NCI-H1092 treated with DMSO at 0.1 percent for 48 hours (cell line): ENCODE measurements around the gene SIX3.

Experiments used
- DNase-seq: peaks from one replicate; lab custom pipeline; 2025; lab: John Stamatoyannopoulos, UW

The SIX3 gene

DNA sequence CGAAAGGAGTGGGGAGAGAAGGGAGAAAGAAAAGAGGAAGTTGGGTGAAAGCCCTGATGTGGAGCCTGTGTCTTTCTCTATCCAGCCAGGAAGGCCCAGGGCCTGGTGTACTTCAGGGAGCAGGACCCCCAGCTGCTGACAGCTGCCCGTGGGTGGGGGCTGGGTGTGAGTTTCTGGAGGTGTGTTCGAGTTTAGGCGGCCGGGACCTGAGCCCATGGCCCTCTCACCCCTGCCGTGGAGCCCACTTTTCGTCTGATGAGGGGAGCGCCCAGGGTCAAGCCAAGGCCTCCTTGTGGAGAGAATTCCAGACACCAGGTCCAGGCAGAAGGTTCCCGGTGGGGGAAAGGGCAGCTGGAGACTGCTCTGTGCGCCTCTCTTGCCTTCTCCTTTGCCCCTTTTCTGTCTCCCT, 2.2 kb downstream of the SIX3 start:
- DNase-seq = no peak

DNA sequence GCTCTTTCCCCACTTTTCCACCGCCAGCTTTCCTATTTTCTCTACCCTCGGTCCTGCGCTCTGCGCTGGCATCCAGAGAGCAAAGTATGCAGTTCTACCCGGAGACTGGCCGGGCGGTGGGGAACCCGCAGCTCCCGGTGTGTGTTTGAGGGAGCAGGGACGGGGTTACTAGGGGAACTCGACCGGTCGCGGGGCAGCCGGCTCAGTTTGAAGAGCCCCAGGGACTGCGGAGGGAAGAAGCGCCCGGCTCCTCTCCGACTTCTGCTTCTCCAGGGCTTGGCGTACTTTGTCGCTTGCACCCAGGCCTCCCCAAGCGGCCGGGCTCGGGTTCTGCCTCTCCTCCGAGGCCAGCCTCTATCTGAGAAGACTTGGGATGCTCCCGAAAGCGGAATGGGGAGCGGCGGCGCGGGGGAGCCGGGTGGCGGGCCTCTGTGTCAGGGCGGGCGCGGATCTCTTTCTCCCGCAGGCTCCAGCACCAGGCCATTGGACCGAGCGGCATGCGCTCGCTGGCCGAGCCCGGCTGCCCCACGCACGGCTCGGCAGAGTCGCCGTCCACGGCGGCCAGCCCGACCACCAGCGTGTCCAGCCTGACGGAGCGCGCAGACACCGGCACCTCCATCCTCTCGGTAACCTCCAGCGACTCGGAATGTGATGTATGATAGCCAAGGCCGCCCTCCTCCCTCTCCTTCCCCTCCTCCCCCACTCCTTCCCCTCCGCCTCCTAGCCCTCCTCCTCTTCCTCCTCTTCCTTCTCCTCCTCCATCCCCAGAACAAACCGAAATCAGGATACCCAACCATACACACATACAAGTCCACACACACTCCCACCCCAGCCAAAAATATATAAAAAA, 2.8 kb downstream of the SIX3 start:
- DNase-seq = no peak

DNA sequence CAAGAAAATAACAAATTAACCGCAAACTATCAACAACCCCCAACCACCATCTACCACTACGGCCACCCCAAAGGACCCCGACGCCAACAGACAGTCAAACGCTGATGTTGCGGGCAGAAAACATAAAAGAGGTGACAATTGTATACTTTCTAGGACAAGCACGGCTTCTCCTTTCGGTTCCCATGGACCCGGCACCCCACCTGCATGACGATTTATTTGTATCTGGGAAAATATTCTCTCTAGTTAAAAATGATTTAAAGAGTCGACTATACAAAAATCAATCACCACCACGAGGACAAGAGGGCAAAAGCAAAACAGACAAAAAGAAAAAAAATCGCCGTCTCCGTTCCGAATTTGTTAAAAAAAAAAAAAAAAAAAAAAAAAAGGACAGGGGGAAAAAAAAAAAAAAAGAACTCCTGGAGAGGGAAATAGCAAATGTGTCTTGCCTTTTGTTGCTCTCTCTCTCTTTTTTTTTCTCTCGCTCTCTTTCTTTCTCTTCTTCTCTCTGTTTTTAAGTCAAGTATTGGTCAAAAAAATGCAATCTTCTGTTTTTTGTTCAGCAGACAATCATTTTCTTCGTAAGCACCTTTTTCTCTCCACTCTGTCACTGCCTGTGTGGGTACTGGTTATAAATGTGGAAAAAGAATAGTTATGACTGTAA, 3.6 kb downstream of the SIX3 start:
- no peak for DNase-seq

DNA sequence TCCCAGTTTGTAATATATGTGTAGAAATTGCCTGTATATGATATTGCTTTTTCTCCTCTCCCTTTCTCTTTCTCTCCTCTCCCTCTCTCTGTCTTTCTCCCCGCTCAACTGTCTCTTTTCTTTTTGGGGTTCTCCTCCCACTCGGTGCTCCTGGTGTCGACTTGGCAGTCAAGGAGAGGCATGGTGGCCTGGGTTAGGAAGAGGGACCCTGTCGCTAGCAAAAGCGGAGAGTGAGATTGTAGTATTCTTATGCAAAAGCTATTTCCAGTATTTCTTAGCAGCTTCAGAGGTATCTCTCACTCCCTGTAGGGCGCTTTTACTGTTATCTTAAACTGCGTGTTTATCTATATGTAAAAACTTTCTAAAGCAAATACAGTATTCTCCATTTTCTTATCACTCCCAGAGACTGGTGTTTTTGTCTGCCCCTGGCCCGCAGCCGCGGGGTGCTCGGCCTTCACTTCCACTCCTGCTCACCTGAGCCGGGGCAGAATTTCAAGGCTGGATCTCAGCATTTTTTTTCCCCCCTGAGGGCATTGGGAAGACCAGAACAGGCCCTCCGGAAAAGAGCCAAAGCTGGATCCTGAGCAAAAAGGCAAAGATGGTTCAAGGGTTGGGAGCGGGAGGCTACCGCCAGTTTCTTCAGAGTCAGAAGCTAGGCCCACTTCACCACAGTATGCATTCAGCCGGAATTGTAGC, 4.3 kb downstream of the SIX3 start:
- DNase-seq = no peak

DNA sequence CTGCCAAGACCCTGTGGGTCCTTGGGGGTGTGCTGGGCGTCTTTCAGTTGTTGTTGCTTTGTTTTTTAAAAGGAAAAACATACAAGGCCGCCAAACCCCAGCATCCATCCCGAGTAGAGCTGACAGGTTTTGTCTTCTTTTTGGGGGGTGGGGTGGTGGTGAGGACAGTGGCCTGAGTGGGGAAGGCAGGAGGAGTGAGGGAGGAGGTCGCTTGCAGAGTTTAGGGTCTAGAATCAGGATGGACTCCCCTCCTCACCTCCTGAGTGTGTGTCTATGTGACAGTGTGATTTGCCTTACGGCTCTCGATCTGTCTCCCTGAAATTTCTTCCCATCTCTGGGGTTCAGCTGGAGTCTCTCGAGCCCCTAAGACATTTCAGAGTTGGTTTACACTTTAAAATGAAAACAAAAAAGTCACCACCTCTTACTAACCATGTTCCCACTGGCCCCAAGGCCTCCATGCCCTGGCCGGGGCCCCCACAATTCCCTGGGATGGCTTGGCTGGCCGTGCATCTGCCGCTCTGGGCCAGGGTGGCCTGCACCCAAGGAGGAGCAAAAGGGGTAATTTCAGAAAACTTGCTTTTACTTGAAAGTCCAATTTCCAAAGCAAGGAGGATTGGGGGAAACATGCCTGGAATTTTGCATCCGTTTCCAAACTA, 5.0 kb downstream of the SIX3 start:
- no peak for DNase-seq

DNA sequence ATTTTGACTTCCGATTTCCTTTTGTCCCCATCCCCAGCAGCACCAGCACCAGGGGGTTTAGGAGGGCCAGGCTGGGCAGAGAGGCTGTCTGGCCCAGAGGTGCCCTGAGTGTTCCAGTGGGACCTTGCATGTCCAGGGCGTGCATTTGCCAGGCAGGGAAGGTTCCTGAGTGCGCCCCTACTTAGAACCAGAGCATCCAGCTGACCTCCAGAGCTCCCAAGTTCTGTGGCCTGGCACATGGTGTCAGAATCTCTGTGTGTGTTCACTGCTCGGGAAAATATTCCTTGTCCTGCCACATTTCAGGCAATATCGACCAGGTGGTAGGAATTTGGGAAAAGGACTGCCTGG, 5.5 kb downstream of the SIX3 start:
- no peak for DNase-seq

DNA sequence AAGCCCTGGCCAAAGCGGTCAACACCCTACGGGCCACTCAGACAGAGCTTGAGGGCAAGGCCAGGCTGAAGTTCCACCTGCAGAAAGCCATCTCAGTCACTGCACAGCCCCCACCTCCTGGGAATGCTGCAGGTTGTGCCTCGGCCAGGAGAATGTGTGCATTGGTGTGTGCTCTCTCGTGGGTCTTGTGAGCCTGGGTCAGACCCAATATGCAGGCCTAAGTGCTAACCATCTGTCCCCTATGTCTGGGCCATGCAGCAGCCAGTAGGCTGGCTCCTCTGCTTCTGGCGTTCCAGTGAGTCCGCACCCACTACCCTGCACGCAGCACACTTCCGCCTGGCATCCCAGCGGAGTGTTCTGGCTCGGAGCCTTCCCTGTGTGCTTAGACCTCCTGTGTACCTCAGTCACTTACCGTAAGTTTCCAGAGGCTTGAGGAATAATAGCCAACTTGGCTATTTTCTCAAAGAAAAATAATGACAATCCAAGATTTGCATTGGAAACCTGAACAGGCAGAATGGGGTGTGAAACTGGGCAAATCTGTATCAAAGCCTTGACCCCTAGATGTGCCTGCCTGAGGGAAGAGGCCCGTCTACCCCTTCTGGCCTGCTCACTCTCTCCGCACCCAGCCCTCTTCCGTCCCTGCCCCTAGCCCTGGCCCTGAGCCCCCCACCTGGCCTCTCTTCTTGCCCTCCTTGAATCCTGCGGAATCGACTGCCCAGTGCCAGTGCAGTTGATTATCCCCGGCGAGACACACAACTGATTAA, 7.2 kb downstream of the SIX3 start:
- DNase-seq = no peak

DNA sequence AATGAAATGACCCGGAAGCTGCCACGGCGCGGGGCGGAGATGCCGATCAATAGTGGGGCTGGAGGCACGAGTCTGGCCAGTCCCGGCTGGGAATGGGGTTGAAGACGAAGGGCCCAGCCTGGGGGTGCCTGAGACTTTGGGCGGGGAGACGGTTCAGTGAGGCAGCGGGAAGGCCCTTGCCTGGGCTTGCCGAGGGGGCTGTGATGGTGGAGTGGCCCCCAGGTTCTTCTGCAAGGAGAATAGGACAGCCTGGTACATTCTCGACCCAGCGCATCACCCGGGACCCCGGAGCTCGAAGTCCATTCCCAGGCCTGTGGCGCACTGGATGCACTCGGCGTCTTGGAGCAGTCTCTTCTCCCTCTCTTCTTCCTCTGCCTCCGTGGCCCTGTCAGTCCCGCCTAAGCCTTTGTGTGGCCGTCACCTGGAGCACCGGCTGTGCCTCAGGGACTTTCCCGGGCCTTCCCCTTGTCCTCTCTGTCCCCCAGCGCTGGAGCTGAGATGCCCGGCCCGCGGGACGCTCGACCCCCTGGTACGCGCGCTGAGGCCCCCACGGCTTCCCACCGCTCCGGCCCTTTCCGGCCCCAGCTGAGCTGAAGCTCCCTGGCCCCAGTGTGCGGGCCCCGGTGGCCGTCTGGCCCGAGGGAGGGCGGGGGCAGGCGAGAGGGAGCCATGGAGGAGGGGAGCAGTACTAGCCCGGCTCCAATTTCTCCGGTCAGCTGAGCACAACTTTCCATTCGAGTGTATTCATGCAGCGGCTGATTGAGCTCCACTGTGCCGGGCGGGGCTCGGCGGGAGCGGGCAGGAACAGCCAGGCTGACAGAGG, 8.0 kb downstream of the SIX3 start:
- DNase-seq = no peak

DNA sequence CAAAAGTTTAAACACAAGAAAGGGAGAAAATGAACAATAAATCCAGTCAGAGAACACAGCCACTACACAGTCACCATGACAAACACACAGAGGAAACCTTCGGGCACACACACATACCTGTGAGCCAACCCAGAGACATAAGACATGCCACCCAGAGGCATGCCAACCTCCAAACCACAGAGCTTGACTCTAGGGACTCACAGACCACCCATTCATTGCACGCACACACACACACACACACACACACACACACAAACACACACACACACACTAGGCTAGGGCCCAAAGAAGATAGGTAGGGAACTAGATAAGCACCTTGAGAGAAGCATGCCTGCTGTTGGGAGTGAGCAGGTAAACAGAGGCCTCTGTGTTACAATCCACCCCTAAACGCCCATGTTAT, 9.1 kb downstream of the SIX3 start:
- DNase-seq = no peak

DNA sequence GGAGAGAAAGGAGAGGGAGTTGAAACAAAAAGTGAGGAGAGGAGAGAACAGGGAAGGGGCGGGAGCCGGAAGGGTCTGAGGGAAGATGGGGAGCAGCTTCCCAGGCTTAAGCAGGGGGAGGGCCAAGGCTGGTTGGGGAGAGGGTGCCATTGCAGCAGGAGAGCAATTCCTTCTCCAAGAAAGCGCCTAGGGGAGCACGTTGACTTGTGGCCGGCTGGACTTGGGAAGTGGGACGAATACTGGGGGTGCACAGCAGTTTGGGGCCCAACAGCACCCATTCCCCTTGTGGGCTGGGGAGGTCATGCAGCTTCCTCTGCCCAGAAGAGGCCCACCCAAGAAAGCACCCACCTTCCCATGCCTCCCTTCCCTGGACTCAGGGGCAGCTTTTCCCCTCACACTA, 9.6 kb downstream of the SIX3 start:
- no peak for DNase-seq

DNA sequence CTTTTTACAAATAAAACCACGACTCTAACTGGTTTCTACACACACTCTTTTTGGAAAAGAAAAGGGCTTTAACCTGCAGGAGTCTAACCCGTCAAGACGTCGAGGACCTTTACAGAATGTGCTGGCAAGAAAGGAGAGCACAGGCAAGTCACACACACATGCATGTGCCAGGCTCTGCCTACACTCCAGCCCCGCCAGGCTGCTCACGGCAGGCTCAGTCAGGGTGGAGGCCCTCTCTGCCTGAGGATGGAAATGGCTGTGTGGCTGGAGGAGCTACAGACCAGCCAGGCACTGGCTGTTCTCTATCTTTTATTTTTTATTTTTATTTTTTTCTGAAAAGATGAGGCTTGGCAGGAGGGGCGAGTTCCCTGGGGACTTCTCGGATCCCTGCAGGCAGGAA, 10.2 kb downstream of the SIX3 start:
- peak; percentile 25 for DNase-seq

DNA sequence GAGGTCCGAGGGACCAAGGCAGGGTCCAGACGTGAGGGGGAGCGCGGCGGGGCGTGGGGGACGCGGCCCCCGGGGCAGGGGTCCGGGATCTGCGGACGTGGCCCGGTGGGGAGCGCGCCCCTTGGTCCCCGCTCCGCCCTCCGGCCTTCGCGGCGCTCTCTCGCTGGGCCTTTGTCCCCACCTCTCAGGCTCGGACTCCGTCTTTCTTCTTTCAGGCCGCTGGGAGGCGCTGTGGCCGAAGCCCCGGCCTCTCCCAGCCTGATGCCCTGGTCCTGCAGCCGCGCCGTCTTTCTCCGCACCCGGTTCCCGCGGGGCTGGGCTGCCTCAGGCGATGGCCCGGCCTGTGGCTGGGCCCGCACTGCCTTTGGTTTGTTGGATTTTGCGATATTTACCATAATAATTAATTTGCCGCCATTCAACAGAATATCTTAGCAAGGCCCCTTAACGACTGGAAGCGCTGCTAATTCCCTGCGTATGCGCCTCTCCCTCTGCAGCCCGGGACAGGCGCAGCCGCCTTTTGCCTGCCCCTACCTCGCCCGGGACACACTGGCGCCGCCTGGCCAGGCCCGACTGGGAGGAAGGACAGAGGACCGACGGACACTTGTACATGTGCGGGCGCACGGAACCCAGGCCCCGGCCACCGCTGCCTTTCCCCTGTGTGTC, 10.8 kb downstream of the SIX3 start:
- DNase-seq = peak; percentile 79

DNA sequence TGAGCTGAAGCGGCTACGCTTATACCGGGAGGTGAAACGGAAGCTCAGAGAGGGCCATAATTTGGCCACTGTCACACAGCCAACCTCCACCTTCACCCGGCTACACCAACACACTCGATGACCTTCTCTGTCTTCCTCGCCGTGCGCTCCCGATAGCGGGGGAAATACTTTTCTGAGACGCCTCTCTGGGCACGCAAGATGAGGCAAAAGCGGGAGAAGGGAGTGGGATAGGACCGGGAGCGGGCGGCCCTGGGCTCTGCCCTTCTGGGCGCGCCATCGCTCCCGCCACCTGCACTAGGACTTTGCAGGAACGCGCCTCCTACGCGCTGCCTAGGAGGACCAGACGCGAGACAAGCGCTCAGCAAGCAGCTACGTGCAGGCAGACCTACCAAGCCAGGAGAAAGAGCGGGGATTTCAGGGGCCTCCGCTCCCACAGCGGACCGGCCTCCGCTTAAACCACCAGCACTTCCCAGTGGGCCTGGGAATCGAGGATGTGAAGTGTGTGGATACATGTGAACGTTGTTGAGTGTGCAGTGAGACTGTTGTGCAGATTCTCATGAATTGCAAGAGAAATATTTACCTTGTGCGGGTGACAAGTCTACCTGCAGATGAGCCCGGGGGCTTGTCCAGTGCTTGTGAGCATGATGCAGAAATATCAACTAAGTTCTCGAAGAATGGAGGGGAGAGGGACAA, 11.4 kb downstream of the SIX3 start:
- DNase-seq = no peak

DNA sequence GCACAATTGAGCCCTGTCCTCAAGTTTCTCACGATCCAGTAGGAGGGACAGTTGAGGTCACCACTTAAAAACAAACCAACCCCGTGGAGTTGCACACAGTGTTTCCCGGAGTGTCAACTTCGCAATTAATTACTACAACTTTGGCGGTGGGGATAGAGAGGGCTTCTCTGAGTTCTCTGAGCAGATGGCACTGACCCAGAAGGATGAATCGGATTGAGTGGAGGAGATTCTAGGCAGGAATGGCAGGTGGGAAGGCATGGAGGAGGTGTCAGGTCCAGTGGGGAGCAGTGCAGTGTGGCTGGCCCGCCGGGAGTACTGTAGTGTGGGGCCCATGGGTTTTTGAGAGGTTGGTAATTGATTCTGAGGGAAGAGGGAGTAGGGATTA, 12.0 kb downstream of the SIX3 start:
- DNase-seq = no peak

DNA sequence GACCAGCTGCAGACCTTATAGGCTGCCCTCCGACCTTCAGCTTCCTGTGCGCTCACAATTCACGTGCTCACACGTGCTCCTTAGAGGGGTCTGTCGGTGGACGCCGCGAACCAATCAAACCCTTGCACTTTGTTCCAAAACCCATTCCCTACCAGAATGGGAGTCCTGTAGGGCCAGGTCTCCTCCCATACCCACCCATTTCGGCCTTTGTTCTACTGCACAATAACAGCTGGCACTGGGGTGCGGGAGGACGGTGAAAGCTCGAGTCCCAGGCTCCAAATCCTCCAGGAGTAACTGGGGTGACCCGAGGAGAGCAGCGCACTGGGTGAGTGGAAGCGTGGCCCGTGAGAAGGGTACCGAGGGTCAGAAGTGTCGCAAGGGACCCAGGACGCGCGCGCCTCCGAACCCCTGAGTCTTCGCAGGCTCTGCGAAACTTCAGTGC, 13.0 kb downstream of the SIX3 start:
- no peak for DNase-seq

DNA sequence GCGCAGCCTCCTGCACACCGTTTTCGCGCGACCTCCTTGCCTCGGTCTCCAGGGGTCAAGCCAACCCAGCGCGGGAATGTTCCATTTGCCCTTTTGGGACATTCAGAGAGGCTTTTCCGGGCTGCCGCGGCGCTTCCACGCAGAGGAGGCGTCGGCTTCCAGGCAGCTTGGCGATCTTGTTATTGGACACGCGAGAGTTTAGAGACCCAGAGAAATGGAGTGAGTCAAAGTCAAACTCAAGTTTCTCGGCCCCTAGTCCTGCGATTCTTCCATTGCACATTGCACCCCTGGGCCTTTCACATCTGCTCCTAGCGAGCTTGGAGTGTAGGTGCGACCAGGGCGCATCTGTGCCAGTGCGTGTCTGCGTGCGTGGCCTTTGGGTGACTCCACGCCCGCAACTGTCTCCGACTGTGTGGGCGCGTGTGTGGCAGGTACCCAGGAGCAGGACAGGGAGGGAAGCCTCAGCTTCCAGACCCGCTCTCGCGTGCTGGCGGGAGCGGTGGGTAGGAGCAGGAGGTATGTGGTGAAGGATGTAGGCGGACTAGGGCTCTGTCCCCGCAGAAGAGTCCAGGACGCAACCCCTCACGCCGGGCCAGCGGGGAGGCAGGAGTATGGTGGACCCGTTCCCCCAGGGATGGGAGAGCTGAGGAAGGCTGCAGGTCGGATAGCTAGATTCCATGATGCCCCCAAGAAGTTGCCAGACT, 13.5 kb downstream of the SIX3 start:
- DNase-seq = no peak

DNA sequence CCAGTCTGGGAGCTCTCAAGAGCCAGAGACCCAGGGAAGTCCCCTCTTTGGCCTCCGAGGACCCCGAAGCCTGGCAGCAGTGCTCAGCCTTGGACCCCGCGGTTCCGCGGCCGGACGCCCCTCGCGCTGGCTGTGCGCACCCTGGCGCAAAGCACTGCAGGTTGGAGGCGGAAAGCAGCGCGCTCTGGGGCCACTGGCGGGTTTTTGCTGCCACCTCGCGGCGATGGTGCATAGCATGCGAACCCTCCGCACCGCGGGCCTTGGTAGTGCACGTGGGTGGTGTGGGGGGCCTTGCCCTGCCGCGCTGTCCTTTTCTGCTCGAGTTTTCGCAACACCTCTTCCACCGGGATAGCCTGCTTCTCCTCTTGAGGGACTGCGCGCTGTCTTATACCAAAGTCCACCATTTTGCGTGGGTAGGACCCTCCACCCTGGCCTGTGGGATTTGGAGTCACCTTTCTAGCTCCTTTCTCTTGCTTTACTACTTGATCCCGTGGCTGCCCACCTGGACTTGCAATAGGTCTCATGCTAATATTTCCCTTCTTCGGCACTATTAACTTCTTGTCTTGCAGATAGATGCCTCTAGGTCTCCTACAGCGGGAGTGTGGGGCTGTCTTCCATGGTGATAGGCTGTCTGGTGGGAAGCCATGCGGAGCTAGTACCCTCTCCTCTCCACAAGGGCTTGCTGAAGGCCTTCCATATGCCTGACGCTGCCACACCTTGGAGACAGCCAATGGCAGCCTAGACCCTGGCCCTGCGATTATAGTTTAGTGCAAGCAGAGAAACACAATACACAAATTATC, 14.3 kb downstream of the SIX3 start:
- DNase-seq = peak; percentile 59

DNA sequence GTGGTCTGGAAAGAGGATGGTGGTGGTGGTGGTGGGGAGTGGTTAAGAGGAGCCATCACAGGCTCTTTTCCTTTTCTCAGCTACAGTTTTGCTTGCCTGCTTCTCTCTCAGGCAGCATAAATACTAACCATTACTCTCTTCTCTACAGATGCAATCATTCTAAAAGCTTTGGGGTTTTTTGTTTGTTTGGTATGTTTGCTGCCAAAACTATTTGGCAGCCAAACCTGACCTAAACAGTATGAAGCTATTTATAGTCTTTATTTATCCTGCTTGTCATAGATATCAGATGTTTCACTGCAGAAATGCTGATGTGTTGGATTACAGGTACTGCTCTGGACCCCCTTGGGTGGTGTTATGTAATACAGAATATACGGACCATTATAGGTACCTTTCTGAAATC, 15.3 kb downstream of the SIX3 start:
- DNase-seq = no peak
